NCI-H2227 (cell line): ENCODE results near the gene PODNL1.
"Not testable (repeated sequence)": the region's sequence is repeated elsewhere in the genome, so short reads cannot be mapped to it uniquely, and the experiment has no call there.

ENCODE experiments used
- DNase-seq: peaks from one replicate; lab custom pipeline; 2025; ENCODE audit not compliant: unreplicated experiment; lab: John Stamatoyannopoulos, UW

PODNL1 gene

DNA sequence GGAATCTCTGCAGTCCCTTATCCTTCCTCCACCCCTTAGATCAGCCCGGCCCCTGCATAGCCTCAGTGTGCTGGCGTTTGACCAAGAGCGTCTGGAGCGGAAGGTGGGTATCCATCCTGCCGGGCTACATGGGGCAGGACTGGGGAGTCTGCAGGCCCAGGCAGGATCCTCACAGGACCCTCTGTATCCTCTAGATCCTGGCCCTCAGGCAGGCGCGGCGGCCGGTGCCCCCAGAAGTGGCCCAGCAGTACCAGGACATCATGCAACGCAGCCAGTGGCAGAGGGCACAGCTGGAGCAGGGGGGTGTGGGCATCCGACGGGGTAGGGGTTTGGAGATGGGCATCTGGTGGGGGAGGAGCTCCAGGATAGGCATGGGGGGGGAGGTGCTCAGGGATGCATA, 8.9 kb downstream of the PODNL1 start:
- DNase-seq = no peak

DNA sequence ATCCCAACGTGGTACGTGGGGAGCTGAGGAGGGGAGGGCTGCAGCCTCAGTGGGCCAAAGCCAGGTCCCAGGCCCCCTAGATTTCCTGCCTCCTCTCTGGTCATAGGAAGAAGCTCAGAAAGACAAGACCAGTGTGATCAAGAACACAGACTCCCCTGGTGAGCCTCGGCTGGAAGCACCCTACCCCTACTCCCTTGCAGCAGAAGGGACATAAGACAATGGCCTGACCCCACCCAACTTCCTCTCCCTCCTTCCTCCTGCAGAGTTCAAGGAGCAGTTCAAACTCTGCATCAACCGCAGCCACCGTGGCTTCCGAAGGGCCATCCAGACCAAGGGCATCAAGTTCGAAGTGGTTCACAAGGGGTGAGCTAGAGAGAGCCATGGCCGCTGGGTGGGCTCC, 11.5 kb downstream of the PODNL1 start:
- no peak for DNase-seq

DNA sequence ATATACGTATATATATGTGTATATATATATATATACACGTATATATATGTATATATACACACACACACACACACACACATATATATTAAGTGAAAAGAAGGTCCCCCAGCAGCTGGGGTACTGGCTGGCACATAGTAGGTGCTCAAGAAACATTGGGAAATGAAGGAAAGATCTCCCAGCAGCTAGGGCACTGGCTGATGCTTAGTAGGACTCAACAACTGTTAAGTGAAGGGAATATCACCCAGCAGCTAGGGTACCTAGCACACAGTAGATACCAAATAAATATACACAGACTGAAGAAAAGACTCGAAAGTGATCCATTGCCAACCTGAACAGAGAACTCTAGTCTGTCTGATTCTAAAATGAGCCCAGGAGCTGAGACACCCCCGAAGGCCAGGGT, 12.2 kb downstream of the PODNL1 start:
- no peak for DNase-seq

DNA sequence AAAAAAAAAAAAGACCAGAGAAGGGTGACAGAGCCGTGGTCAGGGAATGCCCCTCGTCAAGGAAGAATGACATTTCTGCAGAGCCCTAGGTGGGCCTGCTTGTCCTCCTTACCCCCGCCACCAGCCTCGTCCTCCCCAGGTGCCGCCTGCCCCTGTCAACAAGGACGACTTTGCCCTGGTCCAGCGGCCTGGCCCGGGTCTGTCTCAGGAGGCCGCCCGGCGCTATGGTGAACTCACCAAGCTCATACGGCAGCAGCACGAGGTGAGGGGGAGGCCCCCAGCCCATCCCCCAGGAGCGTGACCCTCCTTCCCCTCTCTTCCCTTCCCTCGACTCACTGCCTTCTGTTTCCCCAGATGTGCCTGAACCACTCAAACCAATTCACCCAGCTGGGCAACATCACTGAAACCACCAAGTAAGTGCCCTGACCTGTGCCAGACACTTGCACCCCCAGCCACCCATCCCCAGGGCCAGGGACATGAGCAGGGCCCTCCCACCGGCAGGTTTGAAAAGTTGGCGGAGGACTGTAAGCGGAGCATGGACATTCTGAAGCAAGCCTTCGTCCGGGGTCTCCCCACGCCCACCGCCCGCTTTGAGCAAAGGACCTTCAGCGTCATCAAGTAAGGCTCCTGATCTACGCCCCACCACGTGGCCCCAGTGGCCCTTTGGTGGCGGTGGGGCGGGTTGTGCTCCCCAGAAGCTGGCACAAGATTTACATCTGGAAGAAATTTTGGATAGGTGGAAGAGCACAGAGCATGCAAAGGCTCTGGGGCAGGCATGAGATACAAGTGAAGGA, 14.8 kb downstream of the PODNL1 start:
- no peak for DNase-seq

DNA sequence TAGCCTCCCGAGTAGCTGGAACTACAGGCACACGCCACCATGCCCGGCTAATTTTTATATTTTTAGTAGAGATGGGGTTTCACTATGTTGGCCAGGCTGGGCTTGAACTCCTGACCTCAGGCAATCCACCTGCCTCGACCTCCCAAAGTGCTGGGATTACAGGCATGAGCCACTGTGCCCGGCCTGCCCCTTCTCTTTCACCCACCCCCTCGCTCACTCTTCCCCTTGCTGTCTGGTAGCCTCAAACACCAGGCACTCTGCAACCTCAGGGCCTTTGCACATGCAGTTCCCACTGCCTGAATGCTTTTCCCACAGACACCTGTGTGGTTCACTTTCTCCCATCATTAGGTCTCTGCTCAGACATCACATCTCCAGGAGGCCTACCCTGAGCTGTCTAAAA, 16.1 kb downstream of the PODNL1 start:
- not testable (repeated sequence) for DNase-seq

DNA sequence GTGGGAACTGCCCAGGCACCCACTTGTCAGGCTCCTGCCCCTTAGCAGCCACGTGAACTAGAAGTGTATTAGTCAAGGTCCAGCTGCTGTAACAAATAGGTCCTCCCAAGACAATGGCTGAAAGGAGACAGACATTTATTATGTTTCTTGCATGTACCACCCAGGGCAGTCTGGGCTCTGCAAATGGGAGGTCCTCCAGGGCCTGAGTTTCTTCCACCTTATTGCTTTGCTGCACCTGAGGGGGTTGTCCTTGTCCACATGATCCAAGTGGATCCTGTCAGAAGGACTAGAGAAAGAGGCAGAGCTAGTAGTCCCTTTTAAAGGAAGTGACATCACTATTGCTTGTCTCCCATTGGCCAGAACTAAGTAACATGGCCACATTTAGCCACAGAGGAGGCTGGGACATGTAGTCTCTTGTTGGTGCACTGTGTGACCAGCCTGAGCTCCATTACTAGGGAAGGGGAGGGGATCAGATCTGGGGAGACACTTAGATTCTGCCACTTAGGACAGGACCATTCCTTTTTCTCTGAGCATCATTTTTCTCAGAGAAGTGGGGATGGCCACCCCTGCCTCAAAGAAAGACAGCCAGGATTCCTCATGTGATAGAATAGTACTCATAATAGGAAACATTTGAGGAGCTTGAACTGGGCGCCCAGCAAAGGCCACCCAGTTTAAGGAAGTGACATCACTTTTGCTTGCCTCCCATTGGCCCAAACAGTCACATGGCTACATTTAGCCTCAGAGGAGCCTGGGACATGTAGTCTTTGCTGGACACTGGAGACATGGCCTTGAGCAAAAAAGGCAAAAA, 17.1 kb downstream of the PODNL1 start:
- peak; percentile 56 for DNase-seq

DNA sequence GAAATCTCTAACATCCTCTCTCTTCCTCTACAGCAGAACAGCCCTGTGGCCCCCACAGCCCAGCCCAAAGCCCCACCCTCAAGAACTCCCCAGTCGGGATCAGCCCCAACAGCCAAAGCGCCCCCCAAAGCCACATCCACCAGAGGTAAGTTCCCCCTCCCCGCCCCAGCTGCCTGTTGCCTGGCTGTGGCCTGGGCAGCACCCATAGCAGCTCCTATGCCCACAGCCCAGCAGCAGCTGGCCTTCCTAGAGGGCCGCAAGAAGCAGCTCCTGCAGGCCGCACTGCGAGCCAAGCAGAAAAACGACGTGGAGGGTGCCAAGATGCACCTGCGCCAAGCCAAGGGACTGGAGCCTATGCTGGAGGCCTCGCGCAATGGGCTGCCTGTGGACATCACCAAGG, 17.7 kb downstream of the PODNL1 start:
- no peak for DNase-seq

DNA sequence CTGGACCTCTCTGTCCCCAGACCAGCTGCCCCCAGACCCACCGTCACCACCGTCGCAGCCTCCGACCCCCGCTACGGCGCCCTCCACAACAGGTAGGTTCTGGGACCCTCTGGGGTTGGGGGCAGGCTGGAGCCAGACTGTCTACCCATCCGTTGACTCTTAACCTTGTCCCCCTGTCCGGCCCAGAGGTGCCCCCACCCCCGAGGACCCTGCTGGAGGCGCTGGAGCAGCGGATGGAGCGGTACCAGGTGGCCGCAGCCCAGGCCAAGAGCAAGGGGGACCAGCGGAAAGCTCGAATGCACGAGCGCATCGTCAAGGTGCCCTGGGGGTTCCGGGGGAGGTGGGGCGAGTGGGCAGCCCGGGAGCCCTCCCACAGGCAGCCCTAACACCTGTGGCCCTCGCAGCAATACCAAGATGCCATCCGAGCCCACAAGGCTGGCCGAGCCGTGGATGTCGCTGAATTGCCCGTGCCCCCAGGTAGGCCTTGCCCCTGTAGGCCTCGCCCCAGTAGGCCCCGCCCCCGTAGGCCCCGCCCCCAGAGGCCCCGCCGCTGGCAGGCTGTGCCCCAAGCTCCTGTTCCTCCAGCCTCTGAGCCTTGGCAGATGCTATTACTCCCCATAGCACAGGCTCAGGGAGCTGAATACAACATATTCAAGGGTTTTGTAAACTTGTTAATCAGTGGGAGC, 19.3 kb downstream of the PODNL1 start:
- DNase-seq = no peak

DNA sequence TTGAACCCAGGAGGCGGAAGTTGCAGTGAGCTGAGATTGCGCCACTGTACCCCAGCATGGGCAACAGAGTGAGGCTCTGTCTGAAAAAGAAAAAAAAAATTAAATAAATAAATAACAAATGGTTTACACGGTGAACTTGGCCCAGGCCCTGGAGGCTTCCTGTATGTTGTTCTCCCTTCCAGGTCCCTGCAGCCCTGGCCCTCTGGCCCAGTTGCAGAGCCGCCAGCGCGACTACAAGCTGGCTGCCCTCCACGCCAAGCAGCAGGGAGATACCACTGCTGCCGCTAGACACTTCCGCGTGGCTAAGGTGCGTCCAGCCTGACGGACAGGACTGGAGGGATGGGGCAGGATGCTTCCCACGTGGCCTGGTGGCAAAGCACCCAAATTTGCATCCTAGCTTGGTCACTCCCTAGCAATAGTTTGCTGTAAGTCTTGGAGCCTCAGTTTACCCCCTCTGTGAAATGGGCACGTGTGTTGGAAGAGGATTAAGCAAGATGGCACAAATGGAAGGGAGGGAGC, 20.3 kb downstream of the PODNL1 start:
- no peak for DNase-seq

DNA sequence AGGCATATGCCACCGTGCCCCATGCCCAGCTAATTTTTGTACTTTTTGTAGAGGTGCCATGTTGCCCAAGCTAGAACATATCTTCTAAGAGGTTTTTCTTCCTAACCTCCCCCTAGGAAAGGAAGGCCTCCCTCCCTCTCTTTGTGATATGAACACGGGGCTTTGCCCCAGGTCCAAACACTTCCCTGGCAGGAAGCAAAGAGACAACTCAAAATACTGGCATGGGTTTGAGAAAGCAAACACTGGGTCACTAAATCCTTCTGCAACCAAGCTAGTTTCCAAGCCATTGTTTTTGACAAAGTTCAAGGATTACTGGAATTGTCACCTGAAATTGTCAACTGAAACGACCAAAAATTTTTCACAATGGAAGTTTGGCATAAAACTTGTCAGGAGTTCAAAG, 23.4 kb downstream of the PODNL1 start:
- DNase-seq = no peak

DNA sequence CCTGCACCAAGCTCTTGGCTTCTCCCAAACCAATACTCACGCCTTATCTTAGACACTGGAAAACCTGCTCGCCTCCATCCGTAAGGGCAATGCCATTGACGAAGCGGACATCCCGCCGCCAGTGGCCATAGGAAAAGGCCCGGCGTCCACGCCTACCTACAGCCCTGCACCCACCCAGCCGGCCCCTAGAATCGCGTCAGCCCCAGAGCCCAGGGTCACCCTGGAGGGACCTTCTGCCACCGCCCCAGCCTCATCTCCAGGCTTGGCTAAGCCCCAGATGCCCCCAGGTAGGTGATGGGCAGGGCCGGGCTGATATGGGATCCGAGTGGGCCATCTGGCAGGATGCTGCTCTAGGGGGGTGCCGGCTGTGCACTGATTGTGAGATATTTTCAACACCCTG, 24.9 kb downstream of the PODNL1 start:
- no peak for DNase-seq

DNA sequence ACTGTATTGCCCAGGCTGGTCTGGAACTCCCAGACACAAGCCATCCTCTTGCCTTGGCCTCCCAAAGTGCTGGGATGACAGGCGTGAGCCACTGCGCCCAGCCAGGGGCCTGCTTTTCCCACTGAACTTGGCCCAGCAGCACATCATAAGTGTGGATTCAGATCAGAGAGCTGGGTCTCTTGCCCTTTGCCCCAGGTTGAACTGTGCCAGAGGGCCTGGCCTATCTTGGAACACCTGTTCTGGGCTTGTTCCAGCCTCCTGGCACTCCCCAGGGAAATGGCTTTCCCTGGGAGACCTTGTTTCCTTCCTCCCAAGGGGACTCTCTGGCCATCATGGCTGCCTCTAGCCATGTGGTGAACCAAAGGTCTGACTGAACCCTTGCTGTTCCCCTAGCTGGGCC, 28.8 kb downstream of the PODNL1 start:
- DNase-seq = no peak

DNA sequence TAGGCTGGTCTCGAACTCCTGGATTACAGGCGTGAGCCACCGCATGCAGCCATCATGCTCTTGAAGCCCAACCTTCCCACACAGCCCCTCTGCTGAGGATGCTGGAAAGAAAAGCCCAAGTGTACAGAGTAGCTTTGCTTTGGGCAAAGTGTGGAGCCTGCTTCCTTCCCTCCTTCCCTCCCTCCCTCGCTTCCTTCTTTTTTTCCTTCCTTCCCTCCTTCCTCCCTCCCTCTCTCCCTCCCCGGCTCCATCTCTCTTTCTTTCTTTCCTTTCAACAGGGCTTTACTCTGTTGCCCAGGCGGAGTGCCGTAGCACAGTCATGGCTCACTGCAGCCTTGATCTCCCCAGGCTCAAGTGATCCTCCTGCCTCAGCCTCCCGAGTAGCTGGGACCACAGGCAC, 29.5 kb downstream of the PODNL1 start:
- no peak for DNase-seq

DNA sequence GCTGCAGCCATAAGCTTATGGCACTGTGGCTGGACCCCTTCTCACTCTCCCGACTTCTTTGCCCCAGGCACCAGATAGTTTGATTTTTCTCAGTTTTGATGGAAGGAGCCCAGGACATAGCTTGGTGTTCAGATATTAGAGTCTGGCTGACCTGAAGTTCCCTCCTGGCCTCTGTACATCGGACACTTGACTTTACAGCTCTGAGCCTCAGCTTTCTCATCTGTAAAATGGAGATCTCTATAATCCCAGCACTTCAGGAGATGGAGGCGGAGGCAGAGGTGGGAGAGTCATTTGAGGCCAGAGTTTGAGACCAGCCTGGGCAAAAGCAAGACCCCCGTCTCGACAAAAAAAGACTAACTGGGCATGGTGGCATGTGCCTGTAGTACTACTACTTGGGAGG, 31.3 kb downstream of the PODNL1 start:
- DNase-seq = no peak

DNA sequence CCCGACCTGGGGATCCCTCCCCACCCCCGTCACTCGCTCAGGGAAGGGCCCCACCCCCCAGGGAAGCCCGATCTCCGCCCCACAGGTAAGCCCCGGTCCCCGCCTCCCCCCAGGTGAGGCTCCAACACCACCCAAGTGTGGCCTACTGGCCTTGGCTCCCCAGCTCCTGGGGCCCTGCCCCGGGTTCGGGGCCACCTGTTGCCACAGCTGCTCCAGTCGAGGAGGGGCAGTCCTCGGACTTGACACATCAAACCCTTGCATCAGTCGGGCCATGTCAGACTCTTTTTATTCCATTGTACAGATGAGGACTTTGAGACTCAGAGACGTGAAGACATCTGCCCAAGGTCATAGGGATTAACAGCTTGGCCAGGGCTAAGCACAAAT, 31.7 kb downstream of the PODNL1 start:
- DNase-seq = no peak

DNA sequence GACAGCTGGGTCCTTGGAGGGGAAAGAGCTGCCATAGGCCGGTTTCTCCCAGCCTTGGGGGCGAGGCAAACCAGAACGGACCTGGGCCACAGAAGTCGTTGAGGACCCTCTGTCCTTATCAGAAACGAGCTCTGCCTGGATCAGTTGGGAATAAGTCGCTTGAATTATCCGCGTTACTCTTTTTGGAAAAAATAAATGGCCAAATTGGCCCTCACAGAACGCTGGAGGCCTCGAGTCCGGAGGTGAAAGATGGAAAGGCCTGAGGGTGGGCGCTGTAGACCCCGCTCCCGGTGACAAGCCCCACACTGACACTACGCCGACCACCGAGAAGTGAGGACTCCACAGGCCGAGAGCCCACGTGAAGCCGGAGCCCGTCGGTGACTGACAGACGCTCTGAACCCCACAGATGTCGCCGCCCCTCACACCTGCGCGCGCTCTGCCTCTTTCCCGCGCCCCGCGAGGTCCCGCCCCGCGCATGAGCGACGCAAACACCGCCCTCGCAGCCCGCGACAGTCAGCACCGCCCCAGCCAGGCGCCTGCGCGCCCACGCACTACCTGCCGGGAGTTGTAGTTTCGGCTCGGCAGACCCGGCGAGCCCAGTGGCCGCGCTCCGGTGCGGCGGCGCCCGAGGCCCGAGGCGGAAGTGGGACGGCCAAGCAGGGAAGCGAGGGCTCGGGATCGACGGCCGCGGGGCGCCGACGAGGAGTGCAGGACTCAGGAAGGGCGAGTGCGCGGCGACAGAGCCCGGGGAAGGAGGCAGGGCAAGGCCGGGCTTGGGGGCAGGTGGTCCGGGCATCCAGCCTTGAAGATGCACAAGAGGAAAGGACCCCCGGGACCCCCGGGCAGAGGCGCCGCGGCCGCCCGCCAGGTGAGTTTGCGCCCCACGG, 32.3 kb downstream of the PODNL1 start, which contains the start of the genes BRME1 and CC2D1A:
BRME1 (minus strand) TSS at position 484 of the 887 bp plus-strand sequence. CDS start 1,225 bp downstream, outside the sequence.
CC2D1A (plus strand) TSS at position 568 of the 887 bp plus-strand sequence; CDS start at position 809, 241 bp downstream.
- DNase-seq = peak; percentile 93

DNA sequence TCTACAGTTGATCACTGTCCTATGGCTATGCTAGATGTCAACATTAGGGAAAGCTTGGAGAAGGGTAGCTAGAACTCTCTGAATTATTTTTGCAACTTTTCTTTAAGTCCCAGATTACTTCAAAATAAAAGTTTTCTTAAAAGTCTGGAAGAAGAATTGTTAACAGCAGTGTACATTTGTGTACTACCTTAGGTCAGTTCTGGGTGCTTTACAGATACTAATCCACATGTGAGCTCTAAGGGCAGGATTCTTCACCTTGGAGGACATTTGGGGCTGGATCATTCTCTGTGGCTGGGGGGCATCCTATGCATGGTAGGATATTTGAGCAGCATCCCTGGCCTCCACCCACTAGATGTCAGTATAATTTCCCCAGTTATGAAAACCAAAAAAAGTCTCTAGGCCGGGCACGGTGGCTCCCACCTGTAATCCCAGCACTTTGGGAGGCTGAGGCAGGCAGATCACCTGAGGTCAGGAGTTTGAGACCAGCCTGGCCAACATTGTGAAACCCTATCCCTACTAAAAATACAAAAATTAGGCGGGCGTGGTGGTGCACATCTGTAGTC, 35.1 kb downstream of the PODNL1 start:
- DNase-seq = no peak

DNA sequence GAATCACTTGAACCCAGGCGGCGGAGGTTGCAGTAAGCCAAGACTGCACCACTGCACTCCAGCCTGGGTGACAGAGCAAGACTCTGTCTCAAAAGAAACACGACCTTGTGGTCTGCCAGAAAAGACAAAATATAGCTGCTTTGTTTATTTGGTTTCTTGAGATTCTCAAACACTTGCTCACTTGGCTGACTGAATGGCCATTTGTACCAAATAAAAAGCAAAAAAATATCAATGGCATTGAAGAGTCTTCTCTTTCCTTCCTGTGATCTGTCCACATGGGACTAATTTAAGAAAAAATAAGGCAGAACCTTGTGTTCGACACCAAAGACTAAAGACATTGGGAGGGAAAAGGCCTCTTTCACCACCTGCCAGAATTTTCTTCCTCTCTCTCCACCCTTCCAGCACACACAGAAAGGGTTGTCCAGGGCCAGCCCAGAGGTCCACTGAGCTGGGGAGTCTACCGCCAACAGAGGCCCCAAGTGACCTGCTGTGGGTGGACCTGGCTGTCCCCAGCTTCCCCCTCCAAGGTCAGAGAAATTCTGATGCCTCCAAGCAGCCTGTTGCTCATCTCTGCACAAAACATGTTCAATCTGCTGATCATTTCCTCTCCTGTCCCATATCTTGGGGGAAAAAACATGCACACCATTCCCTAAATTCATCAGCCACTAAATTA, 38.2 kb downstream of the PODNL1 start:
- DNase-seq = no peak

DNA sequence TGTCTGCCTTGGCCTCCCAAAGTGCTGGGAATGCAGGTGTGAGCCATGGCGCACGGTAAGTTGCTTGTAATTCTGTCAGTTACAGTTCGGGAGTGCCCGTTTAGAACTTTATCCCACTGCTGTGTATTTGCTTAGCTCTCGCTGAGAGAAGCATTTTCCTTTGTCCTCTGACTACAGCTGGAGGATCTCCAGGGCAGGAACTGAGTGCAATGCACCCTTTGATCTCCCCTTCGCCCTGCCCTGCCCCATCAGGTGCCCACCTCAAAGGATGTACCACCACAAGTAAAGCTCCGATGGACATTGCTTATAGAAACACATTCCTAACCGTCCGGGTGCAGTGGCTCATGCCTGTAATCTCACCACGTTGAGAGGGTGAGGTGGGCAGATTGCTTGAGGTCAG, 38.8 kb downstream of the PODNL1 start:
- no peak for DNase-seq

DNA sequence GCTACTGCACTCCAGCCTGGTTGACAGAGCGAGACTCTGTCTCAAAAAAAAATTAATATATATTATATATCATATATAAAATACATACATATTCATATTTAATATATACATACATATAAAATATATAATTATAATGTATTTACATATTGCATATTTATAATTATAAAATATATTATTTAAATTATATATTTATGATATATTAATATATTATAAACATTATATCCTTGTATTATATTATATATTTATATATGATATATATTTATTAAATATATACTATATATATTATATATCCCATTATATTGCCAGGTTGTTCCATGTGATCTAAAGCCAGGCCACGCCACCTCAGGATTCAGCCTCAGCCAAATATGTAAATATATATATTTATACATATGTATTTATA, 42.0 kb downstream of the PODNL1 start:
- DNase-seq = no peak
